ENCODE results near the gene CCNA2.

Gene CCNA2

DNA sequence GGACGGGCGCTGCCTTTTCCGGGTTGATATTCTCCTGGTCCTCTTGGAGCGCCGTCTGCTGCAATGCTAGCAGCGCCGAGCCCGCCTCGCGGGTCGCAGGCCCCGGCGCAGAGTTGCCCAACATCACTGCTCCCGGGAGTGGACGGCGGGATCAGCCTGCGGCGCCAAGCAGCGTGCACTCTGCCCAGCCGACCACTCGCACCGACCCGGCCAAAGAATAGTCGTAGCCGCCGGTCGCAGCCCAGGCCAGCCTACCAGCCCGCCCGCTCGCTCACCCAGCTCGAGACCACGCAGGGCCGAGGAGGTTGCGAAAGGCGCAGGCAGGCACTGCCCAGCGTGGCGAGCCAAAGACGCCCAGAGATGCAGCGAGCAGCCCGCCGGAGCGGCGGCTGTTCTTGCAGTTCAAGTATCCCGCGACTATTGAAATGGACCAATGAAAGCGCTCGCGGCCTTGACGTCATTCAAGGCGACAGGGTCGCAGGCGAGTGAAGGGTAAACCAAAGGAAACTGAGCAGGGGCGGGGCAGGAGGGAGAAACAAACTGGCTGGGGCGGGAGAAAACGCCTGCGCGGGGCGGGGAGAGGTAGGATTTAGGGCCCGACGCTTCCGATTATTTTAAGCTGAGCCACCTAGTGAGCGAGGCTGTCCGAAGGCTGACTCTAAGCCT lies at the start of gene CCNA2:
CCNA2 (minus strand) TSS at position 379 of the 666 bp plus-strand sequence; CDS start at position 124, 255 bp downstream.
- TF ChIP-seq, protein P1, sequence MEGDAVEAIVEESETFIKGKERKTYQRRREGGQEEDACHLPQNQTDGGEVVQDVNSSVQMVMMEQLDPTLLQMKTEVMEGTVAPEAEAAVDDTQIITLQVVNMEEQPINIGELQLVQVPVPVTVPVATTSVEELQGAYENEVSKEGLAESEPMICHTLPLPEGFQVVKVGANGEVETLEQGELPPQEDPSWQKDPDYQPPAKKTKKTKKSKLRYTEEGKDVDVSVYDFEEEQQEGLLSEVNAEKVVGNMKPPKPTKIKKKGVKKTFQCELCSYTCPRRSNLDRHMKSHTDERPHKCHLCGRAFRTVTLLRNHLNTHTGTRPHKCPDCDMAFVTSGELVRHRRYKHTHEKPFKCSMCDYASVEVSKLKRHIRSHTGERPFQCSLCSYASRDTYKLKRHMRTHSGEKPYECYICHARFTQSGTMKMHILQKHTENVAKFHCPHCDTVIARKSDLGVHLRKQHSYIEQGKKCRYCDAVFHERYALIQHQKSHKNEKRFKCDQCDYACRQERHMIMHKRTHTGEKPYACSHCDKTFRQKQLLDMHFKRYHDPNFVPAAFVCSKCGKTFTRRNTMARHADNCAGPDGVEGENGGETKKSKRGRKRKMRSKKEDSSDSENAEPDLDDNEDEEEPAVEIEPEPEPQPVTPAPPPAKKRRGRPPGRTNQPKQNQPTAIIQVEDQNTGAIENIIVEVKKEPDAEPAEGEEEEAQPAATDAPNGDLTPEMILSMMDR (IDR thresholded peaks at IDR 0.05; ENCODE audit: low read depth, low read length, missing control alignments) = no peak
- peak; percentile 94 for DNase-seq (ENCODE audit: low read depth)
- H3K4me3 ChIP-seq (ENCODE audit: low read depth, low read length) = peak within 1 kb of the TSS; percentile 73

DNA sequence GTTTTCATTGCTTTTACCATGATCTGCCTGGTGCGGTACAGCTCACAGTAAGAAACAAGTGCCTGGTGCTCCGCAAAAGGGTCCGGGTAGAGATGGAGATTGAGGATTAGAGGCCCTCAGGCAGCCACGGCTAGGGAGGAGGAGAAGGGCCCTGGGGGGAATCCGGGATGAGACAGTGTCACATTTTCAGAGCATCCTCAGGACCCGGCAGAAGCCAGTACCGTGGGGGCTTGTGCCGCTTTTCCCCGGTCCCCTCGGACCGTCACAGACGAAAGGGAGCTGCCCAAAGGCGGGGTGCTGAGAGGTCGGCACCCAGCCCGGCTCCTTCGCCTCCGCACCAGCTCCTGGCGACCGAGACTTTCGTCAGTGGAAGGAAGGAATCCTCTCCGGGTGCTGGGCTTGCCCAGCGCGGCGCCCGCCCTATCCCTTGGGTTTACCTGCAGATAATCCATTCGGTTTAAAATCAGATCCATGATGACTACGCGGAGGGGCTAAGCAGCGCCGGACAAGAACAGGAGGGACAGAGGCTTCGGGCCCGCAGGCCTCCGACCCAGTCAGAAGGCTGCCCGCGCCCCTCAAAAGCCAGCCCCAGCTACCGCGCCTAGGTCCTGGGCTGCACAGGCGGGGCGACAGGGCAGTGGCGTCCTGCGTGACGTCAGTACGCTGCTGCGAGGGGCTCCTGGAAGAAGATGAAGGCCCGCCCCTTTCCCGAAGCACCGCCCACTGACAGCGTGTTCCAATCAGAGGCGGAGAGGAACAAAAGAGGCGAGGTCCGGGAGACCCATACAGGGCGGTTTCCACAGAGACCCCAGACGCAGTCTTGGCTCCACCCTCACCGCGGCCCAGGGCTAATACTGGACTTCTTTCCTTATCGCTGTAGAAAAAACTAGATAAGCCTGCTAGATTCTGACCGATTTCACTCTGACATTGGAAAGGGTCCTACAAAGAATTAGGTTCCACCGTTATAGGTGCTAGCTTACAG lies 46.4 kb upstream of the CCNA2 start, which contains the start of gene BBS7:
BBS7 (minus strand) TSS at position 634 of the 982 bp plus-strand sequence; CDS start at position 473, 161 bp downstream.
- DNase-seq (ENCODE audit: low read depth) = peak; percentile 91
- TF ChIP-seq, protein P1 (IDR thresholded peaks at IDR 0.05; ENCODE audit: low read depth, low read length, missing control alignments) = no peak
- peak within 1 kb of the TSS; percentile 83 for H3K4me3 ChIP-seq (ENCODE audit: low read depth, low read length)

DNA sequence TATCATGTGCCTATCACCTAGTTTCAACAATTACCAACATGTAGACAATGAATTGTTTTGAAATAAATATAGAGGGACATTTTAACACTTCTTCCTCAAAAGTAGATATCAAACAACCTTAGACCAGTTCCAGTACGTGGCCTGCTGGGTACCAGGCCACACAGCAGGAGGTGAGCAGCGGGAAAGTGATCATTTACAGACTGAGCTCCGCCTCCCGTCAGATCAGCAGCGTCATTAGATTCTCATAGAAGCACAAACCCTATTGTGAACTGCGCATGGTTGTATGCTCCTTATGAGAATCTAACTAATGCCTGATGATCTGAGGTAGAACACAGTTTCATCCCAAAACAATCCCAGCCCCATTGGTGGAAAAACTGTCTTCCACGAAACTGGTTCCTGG lies 40.1 kb upstream of the CCNA2 start:
- H3K4me3 ChIP-seq (ENCODE audit: low read depth, low read length) = no peak overlapping the region
- TF ChIP-seq, protein P1 (IDR thresholded peaks at IDR 0.05; ENCODE audit: low read depth, low read length, missing control alignments) = no peak
- DNase-seq (ENCODE audit: low read depth) = no peak

DNA sequence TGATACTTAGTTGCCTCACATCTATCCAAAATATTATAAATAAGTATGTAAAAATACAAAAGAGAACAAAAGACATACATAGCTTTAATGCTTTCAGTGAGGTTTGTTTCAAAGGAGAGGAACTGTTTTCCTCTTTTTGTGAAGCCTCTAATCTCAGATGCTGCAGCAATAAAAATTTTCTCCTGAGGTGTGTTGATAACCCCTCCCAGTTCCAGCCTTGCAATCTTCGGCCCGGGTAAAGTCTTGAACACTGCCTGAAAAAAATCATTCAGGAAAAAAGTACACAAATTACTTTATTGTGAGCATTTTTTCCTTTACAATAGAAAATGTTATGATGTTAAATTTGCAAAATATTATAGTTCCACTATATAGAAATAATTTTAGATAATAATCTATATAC lies 37.7 kb upstream of the CCNA2 start:
- TF ChIP-seq, protein P1 (IDR thresholded peaks at IDR 0.05; ENCODE audit: low read depth, low read length, missing control alignments) = no peak
- DNase-seq (ENCODE audit: low read depth) = no peak
- H3K4me3 ChIP-seq (ENCODE audit: low read depth, low read length) = no peak overlapping the region

DNA sequence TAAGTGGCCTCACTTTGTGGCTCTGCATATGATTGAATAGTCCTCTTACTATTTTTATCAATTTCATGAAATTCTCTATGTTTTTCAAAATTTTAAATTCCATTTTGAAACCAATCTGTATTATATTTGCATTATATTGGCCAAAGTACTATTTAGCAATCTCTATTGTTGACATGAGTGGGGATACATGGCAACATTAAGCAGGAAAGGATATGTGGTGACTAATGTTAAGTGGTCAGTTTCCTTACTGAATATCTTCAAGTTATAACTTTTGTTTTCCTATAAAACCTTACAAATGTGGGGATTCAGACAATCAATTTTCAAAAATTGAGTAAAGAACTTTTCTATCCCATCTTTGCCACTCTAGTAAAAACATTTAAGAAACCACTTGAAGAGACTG lies 36.4 kb upstream of the CCNA2 start:
- no peak for DNase-seq (ENCODE audit: low read depth)
- H3K4me3 ChIP-seq (ENCODE audit: low read depth, low read length) = no peak overlapping the region
- TF ChIP-seq, protein P1 (IDR thresholded peaks at IDR 0.05; ENCODE audit: low read depth, low read length, missing control alignments) = no peak

DNA sequence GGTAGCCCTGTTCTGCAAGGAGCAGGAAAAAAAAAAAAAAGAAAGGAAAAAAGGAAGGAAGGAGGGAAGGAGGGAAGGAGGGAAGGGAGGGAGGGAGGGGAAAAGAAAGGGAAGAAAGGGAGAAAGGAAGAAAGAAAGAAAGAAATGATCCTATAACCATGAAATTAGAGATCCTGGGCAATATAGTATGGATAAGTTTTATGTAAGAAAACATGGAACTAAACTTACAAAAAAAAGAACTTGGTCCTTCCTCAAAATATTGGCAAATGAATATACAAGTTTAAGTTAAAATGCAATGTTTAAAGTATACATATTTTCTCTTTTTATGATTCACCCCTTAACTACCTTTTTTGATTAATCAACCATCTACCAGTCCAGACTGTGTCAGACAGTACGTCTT lies 27.7 kb upstream of the CCNA2 start:
- DNase-seq (ENCODE audit: low read depth) = no peak
- TF ChIP-seq, protein P1 (IDR thresholded peaks at IDR 0.05; ENCODE audit: low read depth, low read length, missing control alignments) = no peak

More for the DNA sequence above, 27.7 kb upstream of the CCNA2 start:
- no peak overlapping the region for H3K4me3 ChIP-seq (ENCODE audit: low read depth, low read length)

Data from GM12864 (cell line).